ENCODE measurements around the gene ZBTB21. TPM values are rescaled to one million over a fixed set of nuclear protein-coding genes. Genes with fewer than 3 reads are reported as not detected.

ZBTB21 gene
- total RNA-seq, 2 donors from 2014 or later, result 17.3 to 23.1 TPM

DNA sequence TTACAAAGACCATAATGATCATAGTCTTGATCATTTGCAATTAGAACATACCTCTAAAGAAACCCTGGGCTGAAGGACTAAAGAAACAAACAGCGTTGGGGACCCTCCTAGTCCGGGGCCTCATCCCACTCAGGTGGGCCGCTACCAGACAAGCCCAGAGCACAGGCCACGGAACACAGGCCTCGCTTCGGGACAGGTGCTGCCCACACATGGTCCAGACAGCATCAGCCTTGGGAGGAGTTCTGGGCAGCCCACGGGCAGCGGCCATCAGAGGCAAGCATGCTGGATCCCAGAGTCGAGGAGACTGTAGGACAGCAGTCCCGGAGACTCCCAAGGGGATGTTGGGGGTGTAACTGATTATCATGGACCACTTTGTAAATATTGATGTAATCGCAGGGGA, 61.3 kb downstream of the ZBTB21 start:
- Mint-ChIP-seq H3K27ac (no peak overlapping the region), H3K9me3 (no peaks in the 10 kb centered on the region), H3K27me3 (ENCODE audit: insufficient read depth) (peaks cover 18% of the 10 kb centered on the region), H3K4me1 (peaks cover 39% of the 10 kb centered on the region), H3K4me3 (no peak overlapping the region), H3K36me3 (ENCODE audit: low read depth) (no peaks in the 10 kb centered on the region)
- no peak for DNase-seq
- Histone ChIP-seq H3K4me1 (ENCODE audit: control insufficient read depth, insufficient read depth, low read length) (peaks cover 17% of the 10 kb centered on the region), H3K4me3 (ENCODE audit: low read length) (no peak overlapping the region), H3K9me3 (ENCODE audit: control insufficient read depth, low read length) (no peaks in the 10 kb centered on the region), H3K27me3 (ENCODE audit: control insufficient read depth, insufficient read depth, low read length, poor library complexity, severe bottlenecking) (peaks cover 20% of the 10 kb centered on the region), H3K36me3 (ENCODE audit: control insufficient read depth, insufficient read depth, low read length) (no peaks in the 10 kb centered on the region), H3K9ac (ENCODE audit: extremely low read depth, low read length, poor library complexity, severe bottlenecking) (no peak overlapping the region), H3K27ac (ENCODE audit: low read depth, low read length) (no peak overlapping the region)
- TF ChIP-seq, protein P1, sequence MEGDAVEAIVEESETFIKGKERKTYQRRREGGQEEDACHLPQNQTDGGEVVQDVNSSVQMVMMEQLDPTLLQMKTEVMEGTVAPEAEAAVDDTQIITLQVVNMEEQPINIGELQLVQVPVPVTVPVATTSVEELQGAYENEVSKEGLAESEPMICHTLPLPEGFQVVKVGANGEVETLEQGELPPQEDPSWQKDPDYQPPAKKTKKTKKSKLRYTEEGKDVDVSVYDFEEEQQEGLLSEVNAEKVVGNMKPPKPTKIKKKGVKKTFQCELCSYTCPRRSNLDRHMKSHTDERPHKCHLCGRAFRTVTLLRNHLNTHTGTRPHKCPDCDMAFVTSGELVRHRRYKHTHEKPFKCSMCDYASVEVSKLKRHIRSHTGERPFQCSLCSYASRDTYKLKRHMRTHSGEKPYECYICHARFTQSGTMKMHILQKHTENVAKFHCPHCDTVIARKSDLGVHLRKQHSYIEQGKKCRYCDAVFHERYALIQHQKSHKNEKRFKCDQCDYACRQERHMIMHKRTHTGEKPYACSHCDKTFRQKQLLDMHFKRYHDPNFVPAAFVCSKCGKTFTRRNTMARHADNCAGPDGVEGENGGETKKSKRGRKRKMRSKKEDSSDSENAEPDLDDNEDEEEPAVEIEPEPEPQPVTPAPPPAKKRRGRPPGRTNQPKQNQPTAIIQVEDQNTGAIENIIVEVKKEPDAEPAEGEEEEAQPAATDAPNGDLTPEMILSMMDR (conservative IDR thresholded peaks at IDR 0.05), result no peak
- whole genome bisulfite sequencing, 2 experiments (ENCODE audit: insufficient coverage in 1 of 2, insufficient read length in 1 of 2), result 89 to 95% methylated on average over 8 to 11 of the region's 11 CpGs

DNA sequence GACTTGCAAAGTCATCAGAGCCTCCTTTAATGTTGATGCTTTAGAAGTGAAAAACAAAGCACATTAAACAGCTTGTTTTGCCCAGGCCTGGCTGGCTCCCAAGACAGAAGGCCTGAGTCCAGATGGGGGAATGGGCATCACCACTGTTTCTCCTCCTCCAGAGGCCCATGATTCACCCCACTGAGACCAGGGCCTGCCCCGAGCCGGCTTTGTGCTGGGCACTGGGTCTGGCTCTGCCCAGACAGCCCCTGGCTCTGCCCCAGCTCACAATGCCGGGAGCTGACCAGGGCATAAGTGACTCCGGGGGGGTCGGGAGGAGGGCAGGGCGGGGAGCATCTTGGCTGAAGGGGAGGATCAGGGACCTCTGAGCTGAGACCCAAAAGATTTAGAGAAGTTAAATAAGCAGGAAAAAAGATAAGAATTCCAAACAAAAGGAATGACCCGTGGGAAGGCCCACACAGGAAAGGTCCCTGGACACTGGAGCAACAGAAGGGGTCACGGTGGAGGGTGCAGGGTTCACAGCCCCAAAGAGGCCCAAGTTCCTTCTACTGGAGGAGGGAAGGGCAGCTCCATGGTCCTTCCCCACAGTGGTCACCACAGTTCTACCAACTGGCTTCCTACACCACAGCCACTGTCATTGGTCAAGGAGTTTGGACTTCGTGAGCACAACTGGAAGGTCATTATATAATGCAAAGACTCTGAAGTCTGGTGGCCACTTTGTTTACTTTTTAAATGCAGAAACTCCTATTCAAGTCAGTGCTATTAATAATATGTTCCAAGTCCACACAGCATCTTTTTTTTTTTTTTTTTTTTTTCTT, 61.9 kb downstream of the ZBTB21 start:
- Histone ChIP-seq H3K36me3 (ENCODE audit: control insufficient read depth, insufficient read depth, low read length) (no peaks in the 10 kb centered on the region), H3K9ac (ENCODE audit: extremely low read depth, low read length, poor library complexity, severe bottlenecking) (no peak overlapping the region), H3K4me1 (ENCODE audit: control insufficient read depth, insufficient read depth, low read length) (peaks cover 17% of the 10 kb centered on the region), H3K4me3 (ENCODE audit: low read length) (no peak overlapping the region), H3K9me3 (ENCODE audit: control insufficient read depth, low read length) (no peaks in the 10 kb centered on the region), H3K27ac (ENCODE audit: low read depth, low read length) (no peak overlapping the region), H3K27me3 (ENCODE audit: control insufficient read depth, insufficient read depth, low read length, poor library complexity, severe bottlenecking) (peaks cover 20% of the 10 kb centered on the region)
- H3K36me3 Mint-ChIP-seq (ENCODE audit: low read depth), result no peaks in the 10 kb centered on the region
- peaks cover 39% of the 10 kb centered on the region for H3K4me1 Mint-ChIP-seq
- no peaks in the 10 kb centered on the region for H3K9me3 Mint-ChIP-seq
- TF ChIP-seq, protein P1 (conservative IDR thresholded peaks at IDR 0.05), result no peak
- H3K27me3 Mint-ChIP-seq (ENCODE audit: insufficient read depth), result peaks cover 18% of the 10 kb centered on the region
- no peak overlapping the region for H3K27ac Mint-ChIP-seq
- 93% methylated on average over 4 to 9 of the region's 9 CpGs for WGBS, 2 experiments (ENCODE audit: insufficient coverage in 1 of 2, insufficient read length in 1 of 2)
- H3K4me3 Mint-ChIP-seq, result no peak overlapping the region
- DNase-seq, result no peak

DNA sequence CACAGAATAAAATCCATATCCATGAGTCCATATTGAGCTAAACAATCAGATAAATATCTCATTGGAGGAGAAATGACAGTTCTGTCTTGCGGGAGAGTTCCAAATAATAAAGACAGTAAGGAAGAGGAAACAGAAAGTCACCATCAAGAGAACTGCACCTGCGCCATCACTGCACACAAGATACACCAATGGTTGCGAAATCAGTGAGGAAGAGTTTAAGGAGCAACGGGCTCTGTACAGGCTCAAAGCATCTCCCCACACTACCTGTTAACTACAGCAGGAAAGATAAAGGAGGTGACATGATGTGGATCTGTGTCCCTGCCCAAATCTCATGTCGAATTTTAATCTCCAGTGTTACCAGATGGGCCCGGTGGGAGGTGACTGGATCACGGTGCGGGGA, 64.2 kb downstream of the ZBTB21 start:
- no peak overlapping the region for H3K4me3 Mint-ChIP-seq
- H3K9me3 ChIP-seq (ENCODE audit: control insufficient read depth, low read length), result no peaks in the 10 kb centered on the region
- H3K36me3 Mint-ChIP-seq (ENCODE audit: low read depth), result no peaks in the 10 kb centered on the region
- TF ChIP-seq, protein P1 (conservative IDR thresholded peaks at IDR 0.05), result no peak
- no peaks in the 10 kb centered on the region for H3K9me3 Mint-ChIP-seq
- H3K27ac Mint-ChIP-seq, result no peak overlapping the region
- peaks cover 4% of the 10 kb centered on the region for H3K4me1 ChIP-seq (ENCODE audit: control insufficient read depth, insufficient read depth, low read length)
- no peak overlapping the region for H3K9ac ChIP-seq (ENCODE audit: extremely low read depth, low read length, poor library complexity, severe bottlenecking)
- no peak for DNase-seq
- H3K27me3 ChIP-seq (ENCODE audit: control insufficient read depth, insufficient read depth, low read length, poor library complexity, severe bottlenecking), result no peaks in the 10 kb centered on the region
- H3K27me3 Mint-ChIP-seq (ENCODE audit: insufficient read depth), result no peaks in the 10 kb centered on the region
- H3K4me1 Mint-ChIP-seq, result peaks cover 20% of the 10 kb centered on the region
- H3K36me3 ChIP-seq (ENCODE audit: control insufficient read depth, insufficient read depth, low read length), result no peaks in the 10 kb centered on the region
- H3K4me3 ChIP-seq (ENCODE audit: low read length), result no peak overlapping the region
- H3K27ac ChIP-seq (ENCODE audit: low read depth, low read length), result no peak overlapping the region
- 92 to 93% methylated on average over 3 to 8 of the region's 8 CpGs for WGBS, 2 experiments (ENCODE audit: insufficient coverage in 1 of 2, insufficient read length in 1 of 2)

Measured in endodermal cell (in vitro differentiated cells).